PC-9 (cell line): ENCODE measurements around the gene PAQR6. TPM values are rescaled to one million over a fixed set of nuclear protein-coding genes. Genes with fewer than 3 reads are reported as not detected.

Experiments
- BruUV-seq: library from RNA; stranded (reverse); fragments of 400-500 nt; replicated peaks from 2 replicates; lab custom pipeline; 2021; lab: Mats Ljungman, UMichigan
- CTCF ChIA-PET: fragments of 300-600 bp; sonication (Branson Sonifier 250); formaldehyde crosslinking; loops from one replicate; lab custom pipeline; 2022; ENCODE audit warnings: antibody characterized with exemption; lab: Charles Lee
- POLR2A ChIA-PET: fragments of 300-600 bp; sonication (Branson Sonifier 250); formaldehyde crosslinking; loops from one replicate; lab custom pipeline; 2022; ENCODE audit warnings: antibody characterized with exemption; ENCODE audit not compliant: unreplicated experiment; lab: Charles Lee
- DNase-seq, 2 experiments: peaks; one replicate each; pipeline versions ENCODE4 v3.0.0 to v3.0.0-alpha.2; 2015 to 2022; ENCODE audit warnings: mixed read lengths in 1 of 2
- H2AFZ ChIP-seq: fragments of 200-600 bp; sonication (generic); 2 replicates; pipeline ENCODE4 v1.8.1; 2017; ENCODE audit warnings: antibody characterized with exemption
- H3F3A ChIP-seq: fragments of 200-600 bp; sonication (generic); 2 replicates; pipeline ENCODE4 v1.8.1; 2017; ENCODE audit warnings: antibody characterized with exemption, mild to moderate bottlenecking, low read depth; ENCODE audit not compliant: insufficient read depth
- H3K27ac ChIP-seq: fragments of 200-600 bp; sonication (generic); 2 replicates; pipeline ENCODE4 v1.6.1; 2016; ENCODE audit warnings: mixed run types
- H3K27me3 ChIP-seq: fragments of 200-600 bp; sonication (generic); 2 replicates; pipeline ENCODE4 v1.6.1; 2016; ENCODE audit warnings: low read depth, mixed run types; ENCODE audit not compliant: insufficient read depth
- H3K36me3 ChIP-seq: fragments of 200-600 bp; sonication (generic); 2 replicates; pipeline ENCODE4 v1.6.1; 2016; ENCODE audit warnings: low read depth, mixed run types
- H3K4me1 ChIP-seq: fragments of 200-600 bp; sonication (generic); replicated peaks from 2 replicates; pipeline ENCODE4 v1.6.1; 2016; ENCODE audit warnings: mixed run types; ENCODE audit not compliant: insufficient read depth
- H3K4me2 ChIP-seq: fragments of 200-600 bp; sonication (generic); 2 replicates; pipeline ENCODE4 v1.6.1; 2017; ENCODE audit warnings: mixed run types
- H3K4me3 ChIP-seq: fragments of 200-600 bp; sonication (generic); 2 replicates; pipeline ENCODE4 v1.6.1; 2016; ENCODE audit warnings: mixed run types
- H3K79me2 ChIP-seq: fragments of 200-600 bp; sonication (generic); 2 replicates; pipeline ENCODE4 v1.6.1; 2017; ENCODE audit warnings: low read depth, mixed run types
- H3K9me2 ChIP-seq: fragments of 200-600 bp; sonication (generic); 2 replicates; pipeline ENCODE4 v1.8.1; 2017; ENCODE audit warnings: mild to moderate bottlenecking; ENCODE audit not compliant: insufficient read depth
- H3K9me3 ChIP-seq: fragments of 200-600 bp; sonication (generic); 2 replicates; pipeline ENCODE4 v1.8.1; 2016; ENCODE audit warnings: low read depth; ENCODE audit not compliant: insufficient read depth
- H4K20me1 ChIP-seq: fragments of 200-600 bp; sonication (generic); 2 replicates; pipeline ENCODE4 v1.8.1; 2017; ENCODE audit not compliant: insufficient read depth
- CTCF ChIP-seq: fragments of 200-600 bp; sonication (generic); conservative IDR thresholded peaks from 2 replicates; pipeline ENCODE4 v1.6.1; 2017; ENCODE audit warnings: mixed run types, antibody characterized with exemption, mild to moderate bottlenecking, moderate library complexity
- EZH2 ChIP-seq: fragments of 200-600 bp; sonication (generic); IDR thresholded peaks from 2 replicates; pipeline ENCODE4 v1.8.0; 2017; ENCODE audit warnings: antibody characterized with exemption, low read depth
- intact Hi-C: fragments of 100-400 bp; cut with micrococcal nuclease; formaldehyde crosslinking; loops from one replicate; pipeline ENCODE4 v1.10.0; 2022; ENCODE audit not compliant: unreplicated experiment
- total RNA-seq: library from RNA; stranded (reverse); gene quantifications from 2 replicates; pipeline ENCODE4 v1.2.3, GENCODE V29; 2021

The PAQR6 gene
- total RNA-seq, 1 experiment from 2014 or later, result 12.3 TPM

GRCh38 chr1:156193488-156194299, 54.2 kb downstream of the PAQR6 start, which contains the start of gene SLC25A44:
SLC25A44 (plus strand) TSS chr1:156194104; CDS start chr1:156199848, 5,744 bp downstream.
- H3K9me3 ChIP-seq, result no peaks in the 10 kb centered on the region
- H3K4me3 ChIP-seq, result peak within 1 kb of the TSS; percentile 95
- peak within 1 kb of the TSS; percentile 72 for H3K27ac ChIP-seq
- TSS peak; percentile 85 for BruUV-seq
- H3K4me1 ChIP-seq, result peaks cover 12% of the 10 kb centered on the region
- DNase-seq, result peak; percentile 97
- no peaks in the 10 kb centered on the region; the same call in 1 of the 2 replicates for H4K20me1 ChIP-seq
- intact Hi-C loops, result no loop called here
- TF ChIP-seq CTCF (peak; percentile 73), EZH2 (no peak)
- ChIA-PET CTCF (interaction anchor here (0.6 kb wide), 1 partner anchor 48 kb away, joined by 5 read pairs; no protein-coding TSS in a partner anchor), POLR2A (interaction anchor here (0.5 to 1.7 kb wide), 11 partner anchors 19 to 1109 kb away, joined by 3 to 17 read pairs (median 4); partner anchors contain the start of gene PMF1)
- H3K9me2 ChIP-seq, result no peaks in the 10 kb centered on the region
- no peaks in the 10 kb centered on the region; the same call in 1 of the 2 replicates for H3F3A ChIP-seq
- peaks cover 42% of the 10 kb centered on the region for H3K79me2 ChIP-seq
- no peaks in the 10 kb centered on the region for H3K36me3 ChIP-seq
- peak within 1 kb of the TSS; percentile 80 for H3K4me2 ChIP-seq
- peak within 1 kb of the TSS; percentile 91 for H2AFZ ChIP-seq
- H3K27me3 ChIP-seq, result no peaks in the 10 kb centered on the region

Other genes starting within 250 kb of the PAQR6 start
- 152 and 196 TPM in 2 replicates for gene SSR2, start 227.1 kb downstream of the PAQR6 start, total RNA-seq
- gene UBQLN4, start 194.3 kb downstream of the PAQR6 start, total RNA-seq, result 47.4 and 58.4 TPM in 2 replicates
- 76.8 and 117 TPM in 2 replicates for gene LAMTOR2, start 193.3 kb downstream of the PAQR6 start, total RNA-seq
- 129 and 194 TPM in 2 replicates for gene RAB25, start 186.9 kb downstream of the PAQR6 start, total RNA-seq
- 6.6 and 7.2 TPM in 2 replicates for gene MEX3A, start 165.6 kb downstream of the PAQR6 start, total RNA-seq
- gene LMNA, start 133.3 kb downstream of the PAQR6 start, total RNA-seq, result 569 and 580 TPM in 2 replicates
- 16.2 and 19.1 TPM in 2 replicates for gene SEMA4A, start 94.5 kb downstream of the PAQR6 start, total RNA-seq
- 12.7 and 20.2 TPM in 2 replicates for gene SLC25A44, start 54.0 kb downstream of the PAQR6 start, total RNA-seq
- 46.0 and 50.2 TPM in 2 replicates for gene PMF1, start 35.0 kb downstream of the PAQR6 start, total RNA-seq
- gene BGLAP, start 5.9 kb downstream of the PAQR6 start, total RNA-seq, result 2.0 and 2.6 TPM in 2 replicates
- gene SMG5, start 34.8 kb upstream of the PAQR6 start, total RNA-seq, result 63.3 and 66.2 TPM in 2 replicates
- 10.4 and 12.8 TPM in 2 replicates for gene TMEM79, start 36.3 kb upstream of the PAQR6 start, total RNA-seq
- 27.8 and 29.2 TPM in 2 replicates for gene GLMP, start 47.6 kb upstream of the PAQR6 start, total RNA-seq
- gene VHLL, start 51.3 kb upstream of the PAQR6 start, total RNA-seq, result not detected in 2 replicates
- 272 and 317 TPM in 2 replicates for gene CCT3, start 90.2 kb upstream of the PAQR6 start, total RNA-seq
- 0.75 and 1.3 TPM in 2 replicates for gene TSACC, start 90.5 kb upstream of the PAQR6 start, total RNA-seq
- 1.8 and 4.0 TPM in 2 replicates for gene RHBG, start 121.2 kb upstream of the PAQR6 start, total RNA-seq